Activated CD4-positive, alpha-beta T cell treated with anti-CD3 and anti-CD28 coated beads for 48 hours (primary cell): ENCODE measurements around the gene HOXA5.

Source experiments
- DNase-seq: peaks from one replicate; pipeline ENCODE4 v3.0.0-alpha.2; 2020

Gene HOXA5

GRCh38 chr7:27104341-27105058, 39.0 kb downstream of the HOXA5 start:
- DNase-seq: no peak

GRCh38 chr7:27103489-27104226, 39.8 kb downstream of the HOXA5 start:
- no peak for DNase-seq

GRCh38 chr7:27102581-27103442, 40.7 kb downstream of the HOXA5 start, which contains the start of gene HOXA2:
TSS of gene HOXA2 (minus strand) at chr7:27102683. CDS start at chr7:27102500, 183 bp downstream.
- DNase-seq: no peak

GRCh38 chr7:27101957-27102580, 41.4 kb downstream of the HOXA5 start:
- DNase-seq: no peak

- no peak for DNase-seq
Observed at GRCh38 chr7:27101171-27101956, 42.1 kb downstream of the HOXA5 start.

- DNase-seq: no peak
Observed at GRCh38 chr7:27100694-27101170, 42.7 kb downstream of the HOXA5 start.

- DNase-seq: no peak
Observed at GRCh38 chr7:27099453-27100370, 43.8 kb downstream of the HOXA5 start.

- DNase-seq: no peak
Observed at GRCh38 chr7:27098578-27099451, 44.7 kb downstream of the HOXA5 start.

GRCh38 chr7:27097686-27098577, 45.5 kb downstream of the HOXA5 start:
- no peak for DNase-seq

- no peak for DNase-seq
Observed at GRCh38 chr7:27096768-27097514, 46.5 kb downstream of the HOXA5 start.

- peak; percentile 79 for DNase-seq
Observed at GRCh38 chr7:27095897-27096767, 47.3 kb downstream of the HOXA5 start, which contains the start of gene HOXA1. TSS of gene HOXA1 (minus strand) at chr7:27096000. CDS start at chr7:27095912, 88 bp downstream.

GRCh38 chr7:27095050-27095896, 48.2 kb downstream of the HOXA5 start:
- DNase-seq: no peak

GRCh38 chr7:27094304-27095049, 49.0 kb downstream of the HOXA5 start:
- DNase-seq: no peak

GRCh38 chr7:27093184-27093895, 50.1 kb downstream of the HOXA5 start:
- DNase-seq: no peak
